ENCODE measurements around the gene CBL.
A peak's percentile ranks its signal among the peaks of the same experiment; 100 is the strongest.
"Not testable (repeated sequence)": the region's sequence is repeated elsewhere in the genome, so short reads cannot be mapped to it uniquely, and the experiment has no call there.

CBL gene

GRCh38 chr11:119205574-119206510, at the start of gene CBL:
Gene CBL, plus strand, starts transcription at chr11:119206339. Its CDS starts 79 bp downstream, at chr11:119206418.
- DNase-seq (ENCODE audit: low spot score) = peak; percentile 91

DNA sequence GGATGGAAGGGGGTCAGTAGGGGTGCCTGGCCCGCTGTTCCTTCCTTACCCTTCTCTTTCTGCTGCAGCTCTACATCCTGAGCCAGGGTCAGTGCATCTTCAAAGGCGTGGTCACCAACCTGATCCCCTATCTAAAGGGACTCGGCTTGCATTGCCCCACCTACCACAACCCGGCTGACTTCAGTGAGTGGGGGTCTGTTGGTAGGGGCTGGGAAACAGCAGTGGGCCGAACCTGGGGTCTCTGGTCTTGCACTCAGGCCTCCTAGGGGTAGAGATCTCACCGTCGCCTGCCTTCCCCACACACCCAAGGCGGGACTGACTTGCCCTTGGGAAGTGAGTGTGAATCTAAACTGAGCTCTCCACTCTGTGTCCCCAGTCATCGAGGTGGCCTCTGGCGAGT, 49.6 kb upstream of the CBL start:
- no peak for DNase-seq (ENCODE audit: low spot score)

GRCh38 chr11:119157063-119157462, 49.1 kb upstream of the CBL start:
- no peak for DNase-seq (ENCODE audit: low spot score)

GRCh38 chr11:119158467-119158866, 47.7 kb upstream of the CBL start:
- DNase-seq (ENCODE audit: low spot score) = no peak

DNA sequence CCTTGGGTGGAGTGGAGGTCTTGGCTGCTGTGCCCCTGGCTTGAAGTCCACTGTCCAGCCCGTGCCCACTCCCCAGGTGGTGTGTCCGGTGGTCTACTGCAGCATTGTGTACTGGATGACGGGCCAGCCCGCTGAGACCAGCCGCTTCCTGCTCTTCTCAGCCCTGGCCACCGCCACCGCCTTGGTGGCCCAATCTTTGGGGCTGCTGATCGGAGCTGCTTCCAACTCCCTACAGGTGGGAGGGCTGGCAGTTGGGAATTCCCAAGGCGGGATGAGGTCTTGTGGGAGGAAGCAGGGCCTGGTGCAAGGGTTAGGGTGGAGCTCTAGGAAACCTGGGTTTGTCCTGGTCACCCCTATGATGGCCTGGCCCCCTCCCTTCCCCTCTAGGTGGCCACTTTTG, 46.0 kb upstream of the CBL start:
- no peak for DNase-seq (ENCODE audit: low spot score)

DNA sequence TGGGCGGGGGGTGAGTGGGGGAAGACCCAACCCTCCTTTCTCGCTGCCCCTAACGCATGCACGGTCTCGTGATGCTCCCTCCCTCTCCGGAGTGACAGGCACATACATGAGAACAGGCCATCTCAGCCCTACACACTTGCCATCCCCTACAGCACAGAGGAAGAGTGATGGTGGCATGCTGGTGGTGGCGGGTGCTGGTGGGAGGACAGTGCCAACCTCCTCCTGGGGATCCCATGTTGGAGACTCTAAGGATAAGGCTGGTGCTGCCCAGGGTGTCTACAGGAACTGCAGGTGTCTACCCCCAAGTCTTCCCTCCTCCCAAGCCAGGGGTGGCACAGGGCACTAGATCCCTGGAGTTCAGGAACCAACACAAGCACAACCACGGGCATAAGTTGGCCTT, 44.3 kb upstream of the CBL start:
- no peak for DNase-seq (ENCODE audit: low spot score)

GRCh38 chr11:119166368-119167076, 39.6 kb upstream of the CBL start:
- no peak for DNase-seq (ENCODE audit: low spot score)

DNA sequence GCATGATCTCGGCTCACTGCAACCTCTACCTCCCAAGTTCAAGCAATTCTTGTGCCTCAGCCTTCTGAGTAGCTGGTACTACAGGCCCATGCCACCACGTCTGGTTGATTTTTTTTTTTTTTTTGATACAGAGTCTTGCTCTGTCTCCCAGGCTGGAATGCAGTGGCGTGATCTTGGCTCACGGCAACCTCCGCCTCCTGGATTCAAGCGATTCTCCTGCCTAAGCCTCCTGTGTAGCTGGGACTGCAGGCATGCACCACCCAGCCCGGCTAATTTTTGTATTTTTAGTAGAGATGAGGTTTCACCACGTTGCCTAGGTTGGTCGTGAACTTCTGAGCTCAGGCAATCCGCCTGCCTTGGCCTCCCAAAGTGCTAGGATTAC, 39.1 kb upstream of the CBL start:
- DNase-seq (ENCODE audit: low spot score) = not testable (repeated sequence)

- DNase-seq (ENCODE audit: low spot score) = no peak
Observed at GRCh38 chr11:119167933-119168332, 38.2 kb upstream of the CBL start.

DNA sequence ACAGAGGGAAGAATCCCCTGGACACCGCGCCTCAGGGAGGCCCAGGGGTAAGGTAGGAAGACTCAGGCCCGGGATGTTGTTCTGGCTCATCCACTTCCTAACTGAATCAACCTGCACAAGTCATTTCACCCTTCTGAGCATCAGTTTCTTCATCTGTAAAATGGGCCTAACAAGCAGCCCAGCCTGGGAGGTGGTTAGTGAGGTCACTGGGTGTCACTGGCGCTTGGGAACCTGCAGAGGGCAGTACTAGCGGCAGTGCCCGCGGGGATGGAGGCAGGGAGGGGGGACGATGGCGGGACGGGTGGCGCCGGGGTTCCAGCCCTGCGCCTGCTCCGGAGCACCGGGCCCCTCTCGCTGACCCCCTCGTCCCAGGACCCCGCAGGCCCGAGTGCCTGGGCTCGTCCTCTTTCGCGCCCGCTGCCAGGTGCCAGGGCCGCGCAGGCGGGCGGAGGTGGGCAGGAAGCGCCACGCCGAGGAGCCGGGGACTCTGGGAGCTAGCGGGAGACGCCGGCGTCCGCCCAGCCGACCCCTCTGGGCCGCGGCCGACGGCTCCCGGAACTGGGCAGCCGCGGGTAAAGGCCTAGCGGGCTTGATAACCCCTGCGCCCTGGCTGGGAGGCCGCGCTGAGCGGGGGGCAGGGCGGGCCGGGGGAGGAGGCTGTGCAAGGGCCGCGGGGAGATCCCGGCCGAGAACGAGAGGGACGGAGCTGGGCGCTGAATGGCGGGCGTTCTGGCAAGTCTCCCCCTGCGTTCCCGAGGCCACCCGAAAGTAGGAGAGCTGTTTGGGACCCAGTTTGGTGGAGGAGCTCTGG, 37.5 kb upstream of the CBL start, which contains the start of gene NLRX1:
NLRX1 (plus strand) TSS at position 255 of the 811 bp plus-strand sequence. CDS start 2,679 bp downstream, outside the sequence.
- DNase-seq (ENCODE audit: low spot score) = peak; percentile 88

DNA sequence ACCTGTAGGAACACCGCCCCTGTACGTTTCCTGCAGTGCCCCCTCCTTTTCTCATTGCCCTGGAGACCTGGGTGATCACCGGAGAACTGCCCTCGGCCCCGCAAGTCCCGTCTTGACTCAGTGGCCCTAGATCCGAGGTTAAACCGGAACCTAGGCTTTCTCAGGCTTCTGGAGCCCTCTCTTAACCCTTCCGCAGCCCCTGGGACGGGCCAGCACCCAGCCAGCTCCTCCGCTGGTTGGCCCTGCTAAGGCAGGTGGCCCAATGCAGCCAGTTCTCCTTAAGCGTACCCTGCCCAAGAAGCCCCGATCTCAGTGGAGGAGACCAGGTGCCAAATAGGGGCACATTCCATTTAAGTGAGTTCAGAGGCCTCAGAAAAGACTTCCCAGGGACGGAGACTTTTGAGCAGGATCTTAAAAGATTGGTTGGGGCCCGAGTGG, 36.8 kb upstream of the CBL start:
- no peak for DNase-seq (ENCODE audit: low spot score)

- DNase-seq (ENCODE audit: low spot score) = no peak
Observed at GRCh38 chr11:119172513-119172912, 33.6 kb upstream of the CBL start.

DNA sequence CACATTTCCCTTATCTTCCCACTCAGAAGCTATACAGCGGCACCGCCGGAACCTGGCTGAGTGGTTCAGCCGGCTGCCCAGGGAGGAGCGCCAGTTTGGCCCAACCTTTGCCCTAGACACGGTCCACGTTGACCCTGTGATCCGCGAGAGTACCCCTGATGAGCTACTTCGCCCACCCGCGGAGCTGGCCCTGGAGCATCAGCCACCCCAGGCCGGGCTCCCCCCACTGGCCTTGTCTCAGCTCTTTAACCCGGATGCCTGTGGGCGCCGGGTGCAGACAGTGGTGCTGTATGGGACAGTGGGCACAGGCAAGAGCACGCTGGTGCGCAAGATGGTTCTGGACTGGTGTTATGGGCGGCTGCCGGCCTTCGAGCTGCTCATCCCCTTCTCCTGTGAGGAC, 32.7 kb upstream of the CBL start:
- no peak for DNase-seq (ENCODE audit: low spot score)

DNA sequence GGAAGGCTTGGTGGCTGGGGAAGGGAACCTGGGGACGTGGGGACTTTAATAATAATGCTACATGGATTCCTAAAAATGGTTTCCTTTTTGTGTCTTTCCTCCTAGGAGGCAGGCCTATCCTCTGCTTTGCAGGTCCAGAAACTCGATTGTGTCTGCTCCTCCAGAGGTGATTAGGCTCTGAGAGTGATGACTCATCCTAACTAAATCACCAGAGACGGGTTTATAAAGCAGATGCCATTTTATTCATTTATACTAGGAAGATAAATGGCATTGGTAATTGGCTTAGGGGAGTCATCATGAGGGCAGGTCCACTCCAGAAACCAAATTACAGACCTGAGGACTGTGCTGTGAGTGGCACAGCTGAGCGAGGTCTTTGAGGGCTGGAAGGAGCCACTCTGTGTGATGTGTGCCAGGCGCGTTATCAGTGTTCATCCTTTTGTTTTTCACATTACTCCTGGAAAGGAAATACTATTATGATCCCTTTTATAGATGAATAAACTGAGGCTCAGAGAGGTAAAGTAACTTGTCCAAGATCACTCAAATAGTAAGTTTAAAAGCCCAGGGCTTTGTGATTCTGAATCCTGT, 30.6 kb upstream of the CBL start:
- no peak for DNase-seq (ENCODE audit: low spot score)

DNA sequence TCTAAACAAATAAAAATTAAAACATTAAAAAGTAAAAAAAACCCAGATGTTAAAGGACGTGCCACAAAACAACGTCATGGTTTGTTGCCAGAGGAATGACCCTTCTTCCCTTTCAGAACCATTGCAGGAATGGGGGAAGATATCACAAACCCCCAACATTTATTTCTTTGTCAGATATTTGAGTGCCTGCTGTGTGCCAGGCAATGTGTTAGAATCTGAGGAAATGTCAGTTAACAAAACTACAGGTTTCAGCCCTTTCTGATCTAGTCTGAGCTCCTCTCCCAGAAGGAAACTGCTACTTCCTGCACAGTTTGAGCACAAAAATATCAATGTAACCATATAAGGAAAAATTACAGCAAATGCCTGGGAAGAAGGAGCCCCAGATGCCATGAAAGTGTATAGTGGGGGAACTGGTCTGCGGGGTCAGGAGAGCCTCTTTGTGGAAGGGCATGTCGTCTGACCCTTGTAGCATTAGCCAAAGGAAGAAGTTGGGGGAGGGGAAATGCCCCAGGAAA, 27.9 kb upstream of the CBL start:
- no peak for DNase-seq (ENCODE audit: low spot score)

- no peak for DNase-seq (ENCODE audit: low spot score)
Observed at GRCh38 chr11:119179342-119179741, 26.8 kb upstream of the CBL start.

- DNase-seq (ENCODE audit: low spot score) = no peak
Observed at GRCh38 chr11:119179983-119180382, 26.2 kb upstream of the CBL start.

DNA sequence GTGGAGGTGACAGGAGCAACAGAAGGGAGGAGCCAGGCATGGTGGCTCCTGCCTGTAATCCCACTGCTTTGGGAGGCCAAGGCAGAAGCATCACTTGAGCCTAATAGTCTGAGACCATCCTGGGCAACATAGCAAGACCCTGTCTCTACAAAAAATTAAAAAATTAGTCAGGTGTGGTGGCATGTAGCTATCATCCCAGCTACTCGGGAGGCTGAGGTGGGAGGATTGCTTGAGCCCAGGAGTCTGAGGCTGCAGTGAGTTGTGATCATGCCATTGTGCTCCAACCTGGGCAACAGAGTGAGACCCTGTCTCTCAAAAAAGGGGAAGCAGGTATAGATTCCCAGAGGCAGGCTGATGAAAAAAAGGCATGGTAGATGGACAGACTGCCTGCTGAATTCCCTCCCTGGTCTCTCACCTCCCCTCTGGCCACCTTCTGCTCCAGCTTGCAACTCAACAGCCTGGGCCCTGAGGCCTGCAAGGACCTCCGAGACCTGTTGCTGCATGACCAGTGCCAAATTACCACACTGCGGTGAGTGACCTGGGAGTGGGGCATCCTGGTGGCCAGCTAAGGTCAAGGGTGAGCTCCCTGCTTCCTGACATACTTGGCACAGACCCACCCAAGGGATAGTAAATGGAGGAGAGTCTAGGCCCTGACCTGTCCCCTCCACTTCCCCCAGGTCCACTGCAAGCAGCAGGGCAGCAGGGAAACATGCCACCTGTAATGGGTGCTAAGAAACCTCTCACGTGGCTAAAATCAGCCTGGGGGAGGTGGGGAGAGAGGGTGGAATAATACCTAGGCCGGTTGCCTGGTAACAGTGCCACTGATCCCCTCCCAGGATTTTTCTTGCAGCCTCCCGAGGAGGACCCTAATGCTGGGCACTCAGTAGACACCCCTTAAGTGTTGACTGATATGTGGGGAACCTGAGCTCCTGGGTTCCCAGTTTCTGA, 25.1 kb upstream of the CBL start:
- DNase-seq (ENCODE audit: low spot score) = no peak

- no peak for DNase-seq (ENCODE audit: low spot score)
Observed at GRCh38 chr11:119181677-119182412, 24.3 kb upstream of the CBL start.

DNA sequence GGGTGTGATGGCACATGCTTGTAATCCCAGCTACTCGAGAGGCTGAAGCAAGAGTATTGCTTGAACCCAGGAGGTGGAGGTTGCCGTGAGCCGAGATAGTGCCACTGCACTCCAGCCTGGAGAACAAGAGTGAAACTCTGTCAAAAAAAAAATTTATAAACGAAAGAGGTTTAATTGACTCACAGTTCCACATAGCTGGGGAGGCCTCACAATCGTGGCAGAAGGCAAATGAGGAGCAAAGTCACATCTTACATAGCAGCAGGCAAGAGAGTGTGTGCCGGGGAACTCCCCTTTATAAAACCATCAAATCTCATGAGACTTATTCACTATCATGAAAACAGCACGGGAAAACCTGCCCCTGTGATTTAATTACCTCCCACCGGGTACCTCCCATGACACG, 21.7 kb upstream of the CBL start:
- not testable (repeated sequence) for DNase-seq (ENCODE audit: low spot score)
